GM18861 (cell line): ENCODE data around the gene BSPRY.
"Not testable (repeated sequence)": the region's sequence is repeated elsewhere in the genome, so short reads cannot be mapped to it uniquely, and the experiment has no call there.

ENCODE experiments used
- ATAC-seq: cut with Tn5 transposase; IDR thresholded peaks from one replicate; pipeline ENCODE4 v1.9.1; 2021; ENCODE audit not compliant: unreplicated experiment

BSPRY gene

DNA sequence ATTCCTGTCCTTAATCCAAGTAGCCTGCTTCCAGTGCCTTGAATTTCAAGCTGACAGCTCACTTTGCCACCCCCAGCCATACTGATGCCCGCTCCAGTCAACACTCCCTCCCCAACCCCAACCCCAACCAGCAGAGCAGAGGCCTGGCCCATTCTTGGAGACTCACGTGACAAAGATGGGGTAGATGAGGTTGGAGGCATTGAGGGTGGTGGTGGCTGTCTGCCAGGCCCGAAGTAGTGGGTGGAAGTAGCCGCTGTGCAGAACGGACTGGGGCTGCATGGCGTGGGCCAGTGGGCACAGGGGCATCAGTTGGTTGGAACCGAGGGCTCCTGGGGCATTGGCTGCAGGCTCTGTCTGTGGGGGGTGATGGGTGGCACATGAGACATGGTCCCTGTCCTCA is 43.9 kb downstream of the BSPRY start:
- no peak for ATAC-seq

DNA sequence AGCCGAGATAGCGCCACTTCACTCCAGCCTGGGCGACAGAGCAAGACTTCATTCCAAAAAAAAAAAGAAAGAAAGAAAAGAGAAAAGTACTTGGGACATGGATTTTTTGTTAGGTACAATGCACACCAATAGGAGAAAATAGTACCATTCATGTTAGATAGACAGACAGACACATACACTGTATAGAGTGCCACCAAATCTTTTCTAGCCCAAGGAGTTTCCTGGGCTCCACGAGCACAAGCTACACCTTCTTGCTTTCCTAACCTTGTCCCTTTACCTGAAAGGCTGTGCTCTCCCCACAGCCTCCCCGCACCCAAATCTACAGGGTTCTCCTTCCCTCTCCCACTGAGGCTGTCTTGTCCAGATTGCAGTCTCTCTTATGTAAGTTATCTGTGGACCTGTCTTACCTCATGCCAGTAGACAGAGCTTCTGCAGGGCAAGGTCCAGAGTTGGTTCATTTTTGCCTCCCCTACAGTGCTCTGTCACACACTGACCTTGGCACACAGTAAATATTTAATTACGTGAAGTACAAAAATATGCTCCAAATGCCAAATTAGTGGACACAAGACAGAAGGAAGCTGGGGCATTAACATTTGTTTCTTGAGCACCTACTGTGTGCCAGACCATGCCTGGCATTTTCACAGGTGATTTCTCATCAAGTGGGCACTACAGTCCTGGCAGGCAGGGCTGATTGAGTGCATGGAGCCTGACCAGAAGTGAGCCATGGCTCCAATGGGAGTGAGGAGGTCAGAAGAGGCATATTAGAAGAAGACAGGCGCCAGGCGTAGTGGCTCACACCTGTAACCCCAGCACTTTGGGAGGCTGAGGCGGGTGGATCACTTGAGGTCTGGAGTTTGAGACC is 45.9 kb downstream of the BSPRY start:
- ATAC-seq: no peak

- ATAC-seq: no peak
Measured at GRCh38 chr9:113397203-113397631, 47.9 kb downstream of the BSPRY start.

- ATAC-seq: no peak
Measured at GRCh38 chr9:113398796-113399195, 49.5 kb downstream of the BSPRY start.

DNA sequence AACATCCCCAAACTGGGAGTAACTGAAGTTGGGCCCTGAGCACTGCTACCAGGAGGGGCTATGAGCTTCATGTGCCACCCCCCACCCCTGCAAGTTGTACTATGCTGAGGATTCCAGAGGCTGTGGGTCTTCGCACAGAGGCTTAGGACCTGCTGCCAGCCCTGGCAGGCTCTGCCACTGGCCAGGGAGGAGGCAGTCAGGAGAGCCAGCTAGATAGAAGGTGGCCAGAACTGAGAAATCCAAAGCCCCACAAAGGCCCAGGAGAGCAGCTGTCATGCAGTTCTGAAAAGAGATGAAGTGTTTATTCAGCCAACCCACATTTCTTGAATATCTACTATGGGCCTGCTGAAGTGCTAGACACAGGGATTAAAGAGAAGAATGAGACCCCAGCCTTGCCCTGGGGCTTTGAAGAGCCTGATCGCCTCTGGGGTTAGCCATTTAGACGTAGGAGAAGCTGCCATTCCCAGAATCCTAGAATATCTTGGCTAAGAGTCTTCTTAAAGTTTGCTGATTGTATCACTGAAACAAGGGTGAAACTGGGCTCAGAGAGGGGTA is 50.4 kb downstream of the BSPRY start:
- ATAC-seq: no peak

GRCh38 chr9:113401027-113401792 is 51.9 kb downstream of the BSPRY start, which contains the start of gene ALAD:
Gene ALAD, minus strand, starts transcription at chr9:113401284. Its CDS starts 7,725 bp downstream, at chr9:113393559.
- peak; percentile 92 for ATAC-seq

- no peak for ATAC-seq
Measured at GRCh38 chr9:113403646-113404045, 54.3 kb downstream of the BSPRY start.

DNA sequence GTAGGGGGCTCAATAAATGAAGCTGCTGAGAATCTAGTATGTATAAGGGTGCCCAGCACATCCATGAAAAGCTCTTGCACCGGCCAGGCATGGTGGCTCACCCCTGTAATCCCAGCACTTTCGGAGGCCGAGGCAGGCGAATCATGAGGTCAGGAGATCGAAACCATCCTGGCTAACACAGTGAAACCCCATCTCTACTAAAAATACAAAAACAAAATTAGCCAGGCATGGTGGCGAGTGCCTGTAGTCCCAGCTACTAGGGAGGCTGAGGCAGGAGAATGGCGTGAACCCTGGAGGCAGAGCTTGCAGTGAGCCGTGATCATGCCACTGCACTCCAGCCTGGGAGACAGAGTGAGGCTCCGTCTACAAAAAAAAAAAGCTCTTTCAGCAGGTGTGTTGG is 57.0 kb downstream of the BSPRY start:
- not testable (repeated sequence) for ATAC-seq

- ATAC-seq: not testable (repeated sequence)
Measured at GRCh38 chr9:113406873-113407511, 57.7 kb downstream of the BSPRY start.

- ATAC-seq: no peak
Measured at GRCh38 chr9:113409481-113409880, 60.1 kb downstream of the BSPRY start.

DNA sequence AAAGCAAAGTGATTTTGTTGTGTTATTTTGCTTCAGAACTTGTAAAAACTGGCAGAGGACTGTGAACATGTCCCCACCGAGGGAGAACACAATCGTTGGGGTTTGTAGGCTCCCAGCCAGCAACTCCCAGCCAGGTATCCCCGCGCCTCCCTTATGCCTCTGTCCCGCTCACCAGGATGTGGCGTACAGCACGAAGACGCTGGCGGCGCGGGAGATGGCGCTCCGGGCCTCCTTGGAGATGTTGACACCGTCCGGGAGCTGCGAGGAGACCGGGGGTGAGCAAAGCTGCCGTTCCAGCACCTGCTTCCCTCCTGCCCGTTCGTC is 60.5 kb downstream of the BSPRY start:
- no peak for ATAC-seq

DNA sequence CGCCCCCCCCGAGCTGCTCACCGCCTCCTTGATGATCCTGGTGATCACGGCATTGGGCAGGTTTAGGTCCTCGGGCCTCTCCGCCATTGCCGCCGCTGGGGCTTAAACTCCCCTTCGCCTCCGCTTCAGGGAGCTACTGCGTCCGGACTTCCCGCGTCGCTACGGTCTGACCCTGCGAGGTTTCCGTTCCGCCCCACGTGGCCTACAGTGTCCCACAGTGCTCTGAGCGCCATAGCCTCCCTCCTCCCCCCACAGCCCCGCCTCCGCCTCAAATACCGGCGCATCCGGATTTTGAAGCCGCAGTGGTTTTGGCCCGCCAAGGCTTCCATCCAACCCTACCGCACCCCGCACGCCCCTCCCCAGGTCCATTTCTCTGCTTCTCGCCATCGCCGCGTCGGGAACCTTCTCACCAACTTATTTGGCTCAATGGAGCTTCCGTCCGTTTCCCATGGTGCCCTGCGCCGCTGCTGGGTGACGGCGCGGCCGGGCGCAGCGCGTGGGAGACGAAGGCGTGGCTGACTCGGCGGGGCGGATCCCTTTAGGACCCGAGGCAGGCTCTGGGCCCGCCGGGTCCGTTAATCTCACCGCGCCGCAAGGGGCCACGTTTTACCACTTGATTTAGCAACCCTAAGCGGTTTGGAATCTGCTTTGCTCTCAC is 61.0 kb downstream of the BSPRY start, which contains the start of the genes C9orf43 and POLE3:
TSS of gene C9orf43 (plus strand) at position 541 of the 658 bp plus-strand sequence. CDS start 2,747 bp downstream, outside the sequence.
TSS of gene POLE3 (minus strand) at position 469 of the 658 bp plus-strand sequence. CDS start at position 87, 382 bp downstream.
- ATAC-seq: peak; percentile 76

DNA sequence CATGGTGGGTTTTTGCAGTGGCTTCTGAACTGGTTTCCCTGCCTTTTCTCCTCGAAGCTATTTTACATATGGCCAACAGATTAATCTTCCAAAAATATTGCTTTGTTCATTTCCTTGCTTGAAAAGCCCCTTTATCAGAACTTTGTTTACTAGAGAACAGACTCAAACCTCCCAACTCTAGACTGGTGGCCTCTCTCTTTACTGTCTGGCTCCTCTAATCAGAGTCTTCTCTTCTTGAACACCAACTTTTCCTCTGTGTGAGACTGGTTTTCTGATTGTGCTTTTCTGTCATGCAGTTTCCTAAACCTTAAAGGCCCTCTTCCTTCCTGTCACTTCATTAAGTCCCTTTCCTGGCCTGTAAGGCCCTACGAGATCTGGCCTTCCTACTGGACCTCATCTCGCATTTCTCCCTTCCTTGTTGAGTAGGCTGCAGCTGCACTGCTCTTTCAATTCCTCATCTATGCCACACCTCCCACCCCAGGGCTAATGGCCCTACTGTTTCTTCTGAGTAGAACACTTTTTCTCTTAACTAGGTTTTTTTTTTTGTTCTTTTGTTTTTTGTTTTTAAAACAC is 66.9 kb downstream of the BSPRY start:
- ATAC-seq: peak; percentile 87

DNA sequence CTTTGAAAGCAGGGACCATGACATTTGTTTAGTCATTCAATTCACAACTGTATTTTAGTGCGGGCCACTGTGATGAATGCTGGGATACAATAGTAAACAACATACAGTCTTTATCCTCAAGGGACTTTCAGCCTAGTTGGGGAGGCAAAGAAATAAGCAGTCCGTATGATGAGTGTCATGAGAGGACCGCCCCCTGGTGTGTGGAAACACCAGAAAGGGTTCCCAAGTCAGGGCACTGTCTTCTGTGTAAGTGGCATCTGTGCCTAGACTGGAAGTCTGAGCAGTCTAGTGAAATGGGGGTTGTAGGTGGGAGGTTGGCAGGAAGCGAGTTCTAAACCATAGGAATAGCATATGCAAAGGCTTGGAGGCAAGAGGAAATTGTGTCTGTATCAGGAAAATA is 68.0 kb downstream of the BSPRY start:
- ATAC-seq: no peak
